Measurements from ENCODE around the gene LYPD1.

DNA sequence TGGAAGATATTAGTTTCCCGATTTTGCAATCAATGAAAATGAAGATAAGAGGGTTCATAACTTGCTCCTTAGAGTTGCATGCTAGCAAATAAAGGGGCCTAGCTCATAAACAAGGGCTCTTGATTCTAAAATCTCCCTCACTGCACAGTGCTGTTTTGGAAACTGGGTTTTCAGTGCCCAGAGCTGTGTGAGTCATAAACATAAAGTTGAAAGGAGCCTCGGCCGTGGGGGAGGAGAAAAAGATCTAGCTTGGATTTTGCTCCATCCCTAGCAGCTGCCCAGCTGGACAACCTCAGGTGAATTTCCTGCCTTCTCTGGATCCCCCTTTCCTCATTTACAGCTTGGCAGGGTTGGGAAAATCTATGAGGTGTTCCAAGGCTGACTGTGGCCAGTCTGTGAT is 42.5 kb downstream of the LYPD1 start:
- TF ChIP-seq, protein P1, sequence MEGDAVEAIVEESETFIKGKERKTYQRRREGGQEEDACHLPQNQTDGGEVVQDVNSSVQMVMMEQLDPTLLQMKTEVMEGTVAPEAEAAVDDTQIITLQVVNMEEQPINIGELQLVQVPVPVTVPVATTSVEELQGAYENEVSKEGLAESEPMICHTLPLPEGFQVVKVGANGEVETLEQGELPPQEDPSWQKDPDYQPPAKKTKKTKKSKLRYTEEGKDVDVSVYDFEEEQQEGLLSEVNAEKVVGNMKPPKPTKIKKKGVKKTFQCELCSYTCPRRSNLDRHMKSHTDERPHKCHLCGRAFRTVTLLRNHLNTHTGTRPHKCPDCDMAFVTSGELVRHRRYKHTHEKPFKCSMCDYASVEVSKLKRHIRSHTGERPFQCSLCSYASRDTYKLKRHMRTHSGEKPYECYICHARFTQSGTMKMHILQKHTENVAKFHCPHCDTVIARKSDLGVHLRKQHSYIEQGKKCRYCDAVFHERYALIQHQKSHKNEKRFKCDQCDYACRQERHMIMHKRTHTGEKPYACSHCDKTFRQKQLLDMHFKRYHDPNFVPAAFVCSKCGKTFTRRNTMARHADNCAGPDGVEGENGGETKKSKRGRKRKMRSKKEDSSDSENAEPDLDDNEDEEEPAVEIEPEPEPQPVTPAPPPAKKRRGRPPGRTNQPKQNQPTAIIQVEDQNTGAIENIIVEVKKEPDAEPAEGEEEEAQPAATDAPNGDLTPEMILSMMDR (conservative IDR thresholded peaks at IDR 0.05), result no peak
- no peak for TF ChIP-seq ZFX (IDR thresholded peaks at IDR 0.05)

All from C4-2B (cell line).